ENCODE measurements around the gene SQSTM1.
"Not testable (repeated sequence)": the region's sequence is repeated elsewhere in the genome, so short reads cannot be mapped to it uniquely, and the experiment has no call there.

The SQSTM1 gene

GRCh38 chr5:179830818-179831468, 10.2 kb downstream of the SQSTM1 start:
- no peak for DNase-seq (ENCODE audit: low read depth)
- TF ChIP-seq, protein P1, sequence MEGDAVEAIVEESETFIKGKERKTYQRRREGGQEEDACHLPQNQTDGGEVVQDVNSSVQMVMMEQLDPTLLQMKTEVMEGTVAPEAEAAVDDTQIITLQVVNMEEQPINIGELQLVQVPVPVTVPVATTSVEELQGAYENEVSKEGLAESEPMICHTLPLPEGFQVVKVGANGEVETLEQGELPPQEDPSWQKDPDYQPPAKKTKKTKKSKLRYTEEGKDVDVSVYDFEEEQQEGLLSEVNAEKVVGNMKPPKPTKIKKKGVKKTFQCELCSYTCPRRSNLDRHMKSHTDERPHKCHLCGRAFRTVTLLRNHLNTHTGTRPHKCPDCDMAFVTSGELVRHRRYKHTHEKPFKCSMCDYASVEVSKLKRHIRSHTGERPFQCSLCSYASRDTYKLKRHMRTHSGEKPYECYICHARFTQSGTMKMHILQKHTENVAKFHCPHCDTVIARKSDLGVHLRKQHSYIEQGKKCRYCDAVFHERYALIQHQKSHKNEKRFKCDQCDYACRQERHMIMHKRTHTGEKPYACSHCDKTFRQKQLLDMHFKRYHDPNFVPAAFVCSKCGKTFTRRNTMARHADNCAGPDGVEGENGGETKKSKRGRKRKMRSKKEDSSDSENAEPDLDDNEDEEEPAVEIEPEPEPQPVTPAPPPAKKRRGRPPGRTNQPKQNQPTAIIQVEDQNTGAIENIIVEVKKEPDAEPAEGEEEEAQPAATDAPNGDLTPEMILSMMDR (conservative IDR thresholded peaks at IDR 0.05; ENCODE audit: control insufficient read depth, insufficient read depth, low read depth, low read length): no peak
- no peak overlapping the region for H3K4me3 ChIP-seq (ENCODE audit: control insufficient read depth, low read depth, low read length)

DNA sequence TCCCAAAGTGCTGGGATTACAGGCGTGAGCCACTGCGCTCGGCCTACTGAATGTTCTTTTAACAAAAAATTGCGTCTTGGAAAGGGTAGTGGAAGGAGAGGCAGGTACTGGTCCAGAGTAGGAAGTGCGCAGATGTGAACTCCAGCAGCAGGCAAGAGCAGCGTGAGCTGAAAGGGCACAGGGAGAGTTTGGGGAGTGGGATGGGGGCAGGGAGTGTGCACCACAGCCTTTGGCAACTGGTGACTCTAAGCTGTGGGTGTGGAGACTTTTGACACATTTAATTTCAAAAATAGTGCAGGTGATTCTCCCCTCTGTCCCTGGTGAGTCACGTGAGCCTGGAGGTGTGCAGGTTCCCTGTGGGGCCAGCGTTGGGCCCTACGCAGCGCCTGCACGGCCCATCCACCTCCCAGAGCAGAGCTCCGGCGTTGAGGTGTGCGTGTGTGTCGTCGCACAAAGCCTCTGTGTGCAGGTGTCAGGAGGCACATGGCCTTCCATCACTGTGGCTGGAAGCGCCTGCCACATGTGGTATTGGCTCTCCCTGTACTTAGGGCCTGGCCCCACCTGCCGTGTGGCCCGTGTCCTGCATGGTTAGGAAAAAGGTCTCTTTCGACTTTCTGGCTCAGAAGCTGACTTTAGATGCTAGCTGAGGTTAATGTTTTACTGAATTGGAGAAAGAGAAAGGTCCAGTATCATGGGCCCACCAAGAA, 11.5 kb downstream of the SQSTM1 start:
- H3K4me3 ChIP-seq (ENCODE audit: control insufficient read depth, low read depth, low read length): no peak overlapping the region
- TF ChIP-seq, protein P1 (conservative IDR thresholded peaks at IDR 0.05; ENCODE audit: control insufficient read depth, insufficient read depth, low read depth, low read length): no peak
- DNase-seq (ENCODE audit: low read depth): no peak

DNA sequence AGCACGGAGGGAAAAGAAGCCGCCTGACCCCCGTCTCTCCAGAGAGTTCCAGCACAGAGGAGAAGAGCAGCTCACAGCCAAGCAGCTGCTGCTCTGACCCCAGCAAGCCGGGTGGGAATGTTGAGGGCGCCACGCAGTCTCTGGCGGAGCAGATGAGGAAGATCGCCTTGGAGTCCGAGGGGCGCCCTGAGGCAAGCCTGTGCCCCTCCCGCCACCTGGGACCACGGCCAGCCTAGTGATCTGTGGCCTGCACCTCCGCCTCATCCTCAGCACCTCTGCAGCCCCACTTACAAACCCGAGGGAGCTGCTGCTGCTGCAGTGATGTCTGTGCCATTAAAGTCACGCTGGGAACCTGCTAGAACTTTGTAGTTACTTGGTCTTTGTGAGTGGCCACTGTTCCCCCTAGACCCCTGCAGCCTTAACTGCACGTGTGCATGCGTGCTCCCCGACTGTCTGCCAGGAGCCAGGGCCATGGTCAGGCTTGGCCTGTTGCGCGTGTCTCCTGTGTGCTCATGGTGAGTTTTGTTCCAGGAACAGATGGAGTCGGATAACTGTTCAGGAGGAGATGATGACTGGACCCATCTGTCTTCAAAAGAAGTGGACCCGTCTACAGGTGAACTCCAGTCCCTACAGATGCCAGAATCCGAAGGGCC, 12.5 kb downstream of the SQSTM1 start:
- H3K4me3 ChIP-seq (ENCODE audit: control insufficient read depth, low read depth, low read length): no peak overlapping the region
- DNase-seq (ENCODE audit: low read depth): no peak

DNA sequence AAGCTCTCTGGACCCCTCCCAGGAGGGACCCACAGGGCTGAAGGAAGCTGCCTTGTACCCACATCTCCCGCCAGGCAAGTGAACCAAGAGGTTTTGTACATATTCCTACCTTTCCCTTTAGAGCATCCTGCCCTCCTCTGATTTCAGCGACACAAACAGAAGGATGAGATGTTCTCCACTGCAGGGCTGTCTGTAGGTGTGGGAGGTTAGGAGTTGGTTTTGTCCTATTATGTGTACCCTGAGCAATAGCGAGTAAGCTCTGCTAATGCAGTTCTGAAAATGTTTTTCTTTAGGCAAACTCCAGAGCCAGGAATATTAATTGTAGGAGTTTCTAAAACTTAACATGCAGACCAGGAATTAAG, 13.0 kb downstream of the SQSTM1 start:
- DNase-seq (ENCODE audit: low read depth): no peak
- no peak overlapping the region for H3K4me3 ChIP-seq (ENCODE audit: control insufficient read depth, low read depth, low read length)
- TF ChIP-seq, protein P1 (conservative IDR thresholded peaks at IDR 0.05; ENCODE audit: control insufficient read depth, insufficient read depth, low read depth, low read length): no peak

More for the DNA sequence above, 12.5 kb downstream of the SQSTM1 start:
- TF ChIP-seq, protein P1 (conservative IDR thresholded peaks at IDR 0.05; ENCODE audit: control insufficient read depth, insufficient read depth, low read depth, low read length): no peak

DNA sequence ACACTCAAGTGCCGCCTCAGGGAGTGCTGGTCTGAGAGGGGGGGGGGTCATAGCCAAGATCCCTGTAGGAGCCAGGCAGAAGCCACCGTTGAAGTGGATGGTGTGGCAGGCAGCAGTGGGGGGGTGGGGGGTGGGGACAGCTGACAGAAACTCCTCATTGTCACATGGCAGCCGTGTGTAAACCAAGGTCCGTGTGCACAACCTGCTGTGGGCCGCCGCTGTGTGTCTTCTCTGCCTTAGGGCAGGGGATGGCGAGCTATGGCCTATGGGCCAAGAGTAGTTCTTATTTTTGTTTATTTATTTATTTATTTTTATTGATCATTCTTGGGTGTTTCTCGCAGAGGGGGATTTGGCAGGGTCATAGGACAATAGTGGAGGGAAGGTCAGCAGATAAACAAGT, 13.4 kb downstream of the SQSTM1 start:
- TF ChIP-seq, protein P1 (conservative IDR thresholded peaks at IDR 0.05; ENCODE audit: control insufficient read depth, insufficient read depth, low read depth, low read length): no peak
- no peak for DNase-seq (ENCODE audit: low read depth)
- H3K4me3 ChIP-seq (ENCODE audit: control insufficient read depth, low read depth, low read length): no peak overlapping the region

GRCh38 chr5:179834871-179835270, 14.2 kb downstream of the SQSTM1 start:
- H3K4me3 ChIP-seq (ENCODE audit: control insufficient read depth, low read depth, low read length); DNase-seq (ENCODE audit: low read depth): not testable (repeated sequence)
